ENCODE measurements around the gene HDAC8. TPM values are rescaled to one million over a fixed set of nuclear protein-coding genes. Genes with fewer than 3 reads are reported as not detected.

HDAC8 gene
- total RNA-seq, 4 donors from 2014 or later, result 9.0 to 18.1 (median 14.2) TPM

- H3K4me3 ChIP-seq, result no peak overlapping the region
- ATAC-seq, result no peak
- no peaks in the 10 kb centered on the region for H3K36me3 ChIP-seq
- TF ChIP-seq POLR2A (IDR thresholded peaks at IDR 0.05) (no peak), CTCF (IDR thresholded peaks at IDR 0.05 in 4 of 5, conservative IDR thresholded peaks at IDR 0.05 in 1 of 5) (no peak)
- H3K27me3 ChIP-seq, result no peaks in the 10 kb centered on the region
- H3K4me1 ChIP-seq, result no peaks in the 10 kb centered on the region
- no peaks in the 10 kb centered on the region for H3K9me3 ChIP-seq
- intact Hi-C loops (cut with DNase I; ENCODE audit: low total_unique reads) (no loop called here), in situ Hi-C loops (cut with MboI; ENCODE audit: low sequenced_read_pairs in 4 of 4) (no loop called here)
- DNase-seq, result no peak
- H3K27ac ChIP-seq, result no peak overlapping the region
Measured at GRCh38 chrX:72367516-72367915, 205.1 kb downstream of the HDAC8 start.

GRCh38 chrX:72366701-72367454 lies 205.8 kb downstream of the HDAC8 start:
- Histone ChIP-seq H3K27me3 (no peaks in the 10 kb centered on the region), H3K36me3 (no peaks in the 10 kb centered on the region), H3K27ac (no peak overlapping the region), H3K9me3 (no peaks in the 10 kb centered on the region), H3K4me1 (no peaks in the 10 kb centered on the region), H3K4me3 (no peak overlapping the region)
- intact Hi-C loops (cut with DNase I; ENCODE audit: low total_unique reads), result no loop called here
- ATAC-seq, result no peak
- no peak for TF ChIP-seq POLR2A (IDR thresholded peaks at IDR 0.05)
- TF ChIP-seq CTCF (IDR thresholded peaks at IDR 0.05 in 4 of 5, conservative IDR thresholded peaks at IDR 0.05 in 1 of 5), result no peak
- no peak for DNase-seq
- in situ Hi-C loops (cut with MboI; ENCODE audit: low sequenced_read_pairs in 4 of 4), result no loop called here

- Histone ChIP-seq H3K4me3 (no peak overlapping the region), H3K27ac (no peak overlapping the region), H3K36me3 (no peaks in the 10 kb centered on the region), H3K4me1 (no peaks in the 10 kb centered on the region), H3K27me3 (no peaks in the 10 kb centered on the region), H3K9me3 (no peaks in the 10 kb centered on the region)
- TF ChIP-seq POLR2A (IDR thresholded peaks at IDR 0.05) (no peak), CTCF (IDR thresholded peaks at IDR 0.05 in 4 of 5, conservative IDR thresholded peaks at IDR 0.05 in 1 of 5) (no peak)
- ATAC-seq, result no peak
- in situ Hi-C loops (cut with MboI; ENCODE audit: low sequenced_read_pairs in 4 of 4) (no loop called here), intact Hi-C loops (cut with DNase I; ENCODE audit: low total_unique reads) (no loop called here)
- DNase-seq, result no peak
Measured at GRCh38 chrX:72366178-72366577, 206.5 kb downstream of the HDAC8 start.

GRCh38 chrX:72365126-72365525 lies 207.5 kb downstream of the HDAC8 start:
- DNase-seq (no peak), ATAC-seq (no peak)
- intact Hi-C loops (cut with DNase I; ENCODE audit: low total_unique reads) (no loop called here), in situ Hi-C loops (cut with MboI; ENCODE audit: low sequenced_read_pairs in 4 of 4) (no loop called here)
- H3K27me3 ChIP-seq, result no peaks in the 10 kb centered on the region
- no peaks in the 10 kb centered on the region for H3K36me3 ChIP-seq
- no peaks in the 10 kb centered on the region for H3K9me3 ChIP-seq
- no peak for TF ChIP-seq POLR2A (IDR thresholded peaks at IDR 0.05)
- TF ChIP-seq CTCF (IDR thresholded peaks at IDR 0.05 in 4 of 5, conservative IDR thresholded peaks at IDR 0.05 in 1 of 5), result no peak
- no peaks in the 10 kb centered on the region for H3K4me1 ChIP-seq
- no peak overlapping the region for H3K4me3 ChIP-seq
- no peak overlapping the region for H3K27ac ChIP-seq

- Histone ChIP-seq H3K4me1 (no peaks in the 10 kb centered on the region), H3K27ac (no peak overlapping the region), H3K4me3 (no peak overlapping the region), H3K9me3 (no peaks in the 10 kb centered on the region), H3K27me3 (no peaks in the 10 kb centered on the region), H3K36me3 (no peaks in the 10 kb centered on the region)
- DNase-seq (no peak), ATAC-seq (no peak)
- in situ Hi-C loops (cut with MboI; ENCODE audit: low sequenced_read_pairs in 4 of 4), result no loop called here
- TF ChIP-seq POLR2A (IDR thresholded peaks at IDR 0.05), result no peak
- no peak for TF ChIP-seq CTCF (IDR thresholded peaks at IDR 0.05 in 4 of 5, conservative IDR thresholded peaks at IDR 0.05 in 1 of 5)
- intact Hi-C loops (cut with DNase I; ENCODE audit: low total_unique reads), result no loop called here
Measured at GRCh38 chrX:72360326-72360725, 212.3 kb downstream of the HDAC8 start.

Data from gastrocnemius medialis (tissue), 4 donors.